GM23338 (cell line): Measurements from ENCODE around the gene TTC12. TPM values are rescaled to one million over a fixed set of nuclear protein-coding genes. Genes with fewer than 3 reads are reported as not detected.

Experiments
- ATAC-seq: fragments of 200-7000 bp; cut with Tn5 transposase; 3 replicates; pipeline ENCODE4 v1.9.1; 2020
- DNase-seq: peaks from one replicate; pipeline ENCODE4 v3.0.0-alpha.2; 2015; ENCODE audit warnings: low spot score
- H2AFZ ChIP-seq: fragments of 200-600 bp; sonication (generic); 2 replicates; pipeline ENCODE4 v1.8.0; 2016; ENCODE audit warnings: antibody characterized with exemption, mild to moderate bottlenecking, moderate library complexity
- H3F3A ChIP-seq: fragments of 200-600 bp; sonication (generic); replicated peaks from 2 replicates; pipeline ENCODE4 v1.8.0; 2017; ENCODE audit warnings: antibody characterized with exemption, mixed run types, low read depth
- H3K27ac ChIP-seq: fragments of 200-600 bp; sonication (generic); 2 replicates; pipeline ENCODE4 v1.6.1; 2016; ENCODE audit warnings: low read depth
- H3K27me3 ChIP-seq: fragments of 200-600 bp; sonication (generic); 2 replicates; pipeline ENCODE4 v1.8.0; 2016; ENCODE audit warnings: mild to moderate bottlenecking, mixed run types, moderate library complexity; ENCODE audit not compliant: insufficient read depth
- H3K36me3 ChIP-seq: fragments of 200-600 bp; sonication (generic); 2 replicates; pipeline ENCODE4 v1.8.0; 2016; ENCODE audit warnings: mild to moderate bottlenecking; ENCODE audit not compliant: insufficient read depth
- H3K4me1 ChIP-seq: fragments of 200-600 bp; sonication (generic); 2 replicates; pipeline ENCODE4 v1.8.0; 2016; ENCODE audit warnings: mild to moderate bottlenecking, moderate library complexity; ENCODE audit not compliant: insufficient read depth
- H3K4me2 ChIP-seq: fragments of 200-600 bp; sonication (generic); 2 replicates; pipeline ENCODE4 v1.7.1; 2017; ENCODE audit warnings: mixed run types
- H3K4me3 ChIP-seq: fragments of 200-600 bp; sonication (generic); 2 replicates; pipeline ENCODE4 v1.6.1; 2016; ENCODE audit warnings: mixed run types
- H3K79me2 ChIP-seq: fragments of 200-600 bp; sonication (generic); replicated peaks from 2 replicates; pipeline ENCODE4 v1.8.0; 2017; ENCODE audit warnings: mild to moderate bottlenecking; ENCODE audit not compliant: insufficient read depth
- H3K9me2 ChIP-seq: fragments of 200-600 bp; sonication (generic); 2 replicates; pipeline ENCODE4 v1.8.0; 2017; ENCODE audit not compliant: insufficient read depth
- H4K20me1 ChIP-seq: fragments of 200-600 bp; sonication (generic); replicated peaks from 2 replicates; pipeline ENCODE4 v1.8.0; 2017; ENCODE audit warnings: mild to moderate bottlenecking; ENCODE audit not compliant: insufficient read depth
- H3K27ac Mint-ChIP-seq: 2 replicates; pipeline ENCODE4 v1.8.0; 2020; ENCODE audit warnings: inconsistent platforms, mild to moderate bottlenecking, moderate library complexity, mixed read lengths
- H3K27me3 Mint-ChIP-seq: 3 replicates; pipeline ENCODE4 v1.8.0; 2022; ENCODE audit warnings: low read depth, mild to moderate bottlenecking, moderate library complexity, mixed read lengths, inconsistent platforms; ENCODE audit not compliant: insufficient read depth, poor library complexity
- H3K36me3 Mint-ChIP-seq: 3 replicates; pipeline ENCODE4 v1.8.0; 2021; ENCODE audit warnings: low read depth, mild to moderate bottlenecking, inconsistent platforms, moderate library complexity, mixed read lengths
- H3K4me1 Mint-ChIP-seq: 3 replicates; pipeline ENCODE4 v1.8.0; 2020; ENCODE audit warnings: mild to moderate bottlenecking, inconsistent platforms, mixed read lengths
- H3K4me3 Mint-ChIP-seq: 3 replicates; pipeline ENCODE4 v1.8.0; 2021; ENCODE audit warnings: moderate library complexity, mild to moderate bottlenecking, inconsistent platforms, mixed read lengths
- H3K9me3 Mint-ChIP-seq: 3 replicates; pipeline ENCODE4 v1.8.0; 2020; ENCODE audit warnings: moderate library complexity, mild to moderate bottlenecking, inconsistent platforms, mixed read lengths
- CREB1 ChIP-seq: fragments of 250-450 bp; sonication (Bioruptor Pico); IDR thresholded peaks from 2 replicates; pipeline ENCODE4 v1.5.0; 2020; ENCODE audit warnings: low read depth, mild to moderate bottlenecking, moderate library complexity
- EZH2 ChIP-seq: fragments of 200-600 bp; sonication (generic); IDR thresholded peaks from one replicate; pipeline ENCODE4 v1.8.0; 2017; ENCODE audit warnings: antibody characterized with exemption, mild to moderate bottlenecking, low read depth; ENCODE audit not compliant: unreplicated experiment
- EZH2phosphoT487 ChIP-seq: fragments of 200-600 bp; sonication (generic); IDR thresholded peaks from one replicate; pipeline ENCODE4 v1.8.1; 2018; ENCODE audit warnings: antibody characterized with exemption; ENCODE audit not compliant: unreplicated experiment
- JUNB ChIP-seq: IDR thresholded peaks from one replicate; pipeline ENCODE4 v1.6.1; 2016; ENCODE audit warnings: antibody characterized with exemption; ENCODE audit not compliant: unreplicated experiment
- POLR2AphosphoS5 ChIP-seq: IDR thresholded peaks from 2 replicates; pipeline ENCODE4 v1.6.1; 2016; ENCODE audit warnings: antibody characterized with exemption, low read depth
- STAT1 ChIP-seq: IDR thresholded peaks from one replicate; pipeline ENCODE4 v1.6.1; 2016; ENCODE audit warnings: antibody characterized with exemption; ENCODE audit not compliant: unreplicated experiment
- polyA plus RNA-seq: library from polyadenylated mRNA; unstranded; fragments of >200 nt; fragmentation: Nextera tagmentation; extraction: Ambion mirVana; gene quantifications from 2 replicates; pipeline ENCODE4 v1.2.1, GENCODE V29; 2016
- total RNA-seq: library from RNA; depleted of rRNA; stranded (reverse); fragments of >200 nt; shearing (Covaris generic); gene quantifications from 2 replicates; pipeline ENCODE4 v1.2.3, GENCODE V29; 2014
- TF ChIP-seq, protein P1 (sequence below), 2 experiments: fragments of 200-600 bp in 1 of 2; sonication (generic) in 1 of 2; conservative IDR thresholded peaks; 2 replicates each; pipeline versions ENCODE4 v1.5.1 to v1.6.1; 2016 to 2017; ENCODE audit warnings: antibody characterized with exemption in 2 of 2, low read depth in 2 of 2, mild to moderate bottlenecking in 2 of 2, moderate library complexity in 1 of 2
- TF ChIP-seq, protein P2 (sequence below): IDR thresholded peaks from one replicate; pipeline ENCODE4 v1.6.1; 2018; ENCODE audit warnings: antibody characterized with exemption; ENCODE audit not compliant: unreplicated experiment
- TF ChIP-seq, protein P3 (sequence below): IDR thresholded peaks from 2 replicates; pipeline ENCODE4 v1.6.1; 2016; ENCODE audit warnings: antibody characterized with exemption

Gene TTC12
- total and polyA plus RNA-seq, 2 experiments from 2014 or later: 3.4 to 12.5 TPM

- TF ChIP-seq, protein P1, sequence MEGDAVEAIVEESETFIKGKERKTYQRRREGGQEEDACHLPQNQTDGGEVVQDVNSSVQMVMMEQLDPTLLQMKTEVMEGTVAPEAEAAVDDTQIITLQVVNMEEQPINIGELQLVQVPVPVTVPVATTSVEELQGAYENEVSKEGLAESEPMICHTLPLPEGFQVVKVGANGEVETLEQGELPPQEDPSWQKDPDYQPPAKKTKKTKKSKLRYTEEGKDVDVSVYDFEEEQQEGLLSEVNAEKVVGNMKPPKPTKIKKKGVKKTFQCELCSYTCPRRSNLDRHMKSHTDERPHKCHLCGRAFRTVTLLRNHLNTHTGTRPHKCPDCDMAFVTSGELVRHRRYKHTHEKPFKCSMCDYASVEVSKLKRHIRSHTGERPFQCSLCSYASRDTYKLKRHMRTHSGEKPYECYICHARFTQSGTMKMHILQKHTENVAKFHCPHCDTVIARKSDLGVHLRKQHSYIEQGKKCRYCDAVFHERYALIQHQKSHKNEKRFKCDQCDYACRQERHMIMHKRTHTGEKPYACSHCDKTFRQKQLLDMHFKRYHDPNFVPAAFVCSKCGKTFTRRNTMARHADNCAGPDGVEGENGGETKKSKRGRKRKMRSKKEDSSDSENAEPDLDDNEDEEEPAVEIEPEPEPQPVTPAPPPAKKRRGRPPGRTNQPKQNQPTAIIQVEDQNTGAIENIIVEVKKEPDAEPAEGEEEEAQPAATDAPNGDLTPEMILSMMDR (conservative IDR thresholded peaks at IDR 0.05; ENCODE audit: low read depth in 2 of 2): no peak
- TF ChIP-seq POLR2AphosphoS5: no peak
Measured at GRCh38 chr11:113316256-113316655, 1.9 kb downstream of the TTC12 start (continued).

DNA sequence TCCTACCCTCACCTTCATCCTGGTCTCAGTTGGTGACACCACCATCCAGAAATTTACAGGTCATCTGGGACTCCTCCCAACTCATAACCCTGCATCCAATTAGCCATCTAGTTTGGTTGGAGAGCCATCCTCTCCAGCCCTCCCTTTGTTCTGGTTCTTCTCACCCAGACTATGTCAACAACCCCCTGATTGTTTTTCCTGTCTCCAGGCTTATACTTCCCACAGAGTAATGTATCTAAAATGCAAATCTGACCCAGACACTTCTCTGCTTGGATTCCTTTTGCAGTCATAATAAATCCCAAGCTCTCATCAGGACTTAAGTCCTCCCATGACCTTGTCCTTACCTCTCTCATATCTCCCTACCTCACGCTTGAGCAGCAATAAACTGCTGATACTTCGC lies 3.0 kb downstream of the TTC12 start:
- TF ChIP-seq, protein P2, sequence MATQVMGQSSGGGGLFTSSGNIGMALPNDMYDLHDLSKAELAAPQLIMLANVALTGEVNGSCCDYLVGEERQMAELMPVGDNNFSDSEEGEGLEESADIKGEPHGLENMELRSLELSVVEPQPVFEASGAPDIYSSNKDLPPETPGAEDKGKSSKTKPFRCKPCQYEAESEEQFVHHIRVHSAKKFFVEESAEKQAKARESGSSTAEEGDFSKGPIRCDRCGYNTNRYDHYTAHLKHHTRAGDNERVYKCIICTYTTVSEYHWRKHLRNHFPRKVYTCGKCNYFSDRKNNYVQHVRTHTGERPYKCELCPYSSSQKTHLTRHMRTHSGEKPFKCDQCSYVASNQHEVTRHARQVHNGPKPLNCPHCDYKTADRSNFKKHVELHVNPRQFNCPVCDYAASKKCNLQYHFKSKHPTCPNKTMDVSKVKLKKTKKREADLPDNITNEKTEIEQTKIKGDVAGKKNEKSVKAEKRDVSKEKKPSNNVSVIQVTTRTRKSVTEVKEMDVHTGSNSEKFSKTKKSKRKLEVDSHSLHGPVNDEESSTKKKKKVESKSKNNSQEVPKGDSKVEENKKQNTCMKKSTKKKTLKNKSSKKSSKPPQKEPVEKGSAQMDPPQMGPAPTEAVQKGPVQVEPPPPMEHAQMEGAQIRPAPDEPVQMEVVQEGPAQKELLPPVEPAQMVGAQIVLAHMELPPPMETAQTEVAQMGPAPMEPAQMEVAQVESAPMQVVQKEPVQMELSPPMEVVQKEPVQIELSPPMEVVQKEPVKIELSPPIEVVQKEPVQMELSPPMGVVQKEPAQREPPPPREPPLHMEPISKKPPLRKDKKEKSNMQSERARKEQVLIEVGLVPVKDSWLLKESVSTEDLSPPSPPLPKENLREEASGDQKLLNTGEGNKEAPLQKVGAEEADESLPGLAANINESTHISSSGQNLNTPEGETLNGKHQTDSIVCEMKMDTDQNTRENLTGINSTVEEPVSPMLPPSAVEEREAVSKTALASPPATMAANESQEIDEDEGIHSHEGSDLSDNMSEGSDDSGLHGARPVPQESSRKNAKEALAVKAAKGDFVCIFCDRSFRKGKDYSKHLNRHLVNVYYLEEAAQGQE: no peak
- TF ChIP-seq JUNB (no peak), STAT1 (no peak), CREB1 (CRISPR knock-in tag) (no peak), EZH2phosphoT487 (no peak), EZH2 (no peak)
- TF ChIP-seq, protein P3, sequence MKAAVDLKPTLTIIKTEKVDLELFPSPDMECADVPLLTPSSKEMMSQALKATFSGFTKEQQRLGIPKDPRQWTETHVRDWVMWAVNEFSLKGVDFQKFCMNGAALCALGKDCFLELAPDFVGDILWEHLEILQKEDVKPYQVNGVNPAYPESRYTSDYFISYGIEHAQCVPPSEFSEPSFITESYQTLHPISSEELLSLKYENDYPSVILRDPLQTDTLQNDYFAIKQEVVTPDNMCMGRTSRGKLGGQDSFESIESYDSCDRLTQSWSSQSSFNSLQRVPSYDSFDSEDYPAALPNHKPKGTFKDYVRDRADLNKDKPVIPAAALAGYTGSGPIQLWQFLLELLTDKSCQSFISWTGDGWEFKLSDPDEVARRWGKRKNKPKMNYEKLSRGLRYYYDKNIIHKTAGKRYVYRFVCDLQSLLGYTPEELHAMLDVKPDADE: no peak
- Mint-ChIP-seq H3K27me3 (peaks cover 2% of the 10 kb centered on the region), H3K9me3 (peaks cover 4% of the 10 kb centered on the region; the same call in 2 of the 3 replicates), H3K4me1 (peaks cover 19% of the 10 kb centered on the region), H3K27ac (no peak overlapping the region), H3K36me3 (peaks cover 15% of the 10 kb centered on the region; the same call in 2 of the 3 replicates), H3K4me3 (no peak overlapping the region)
- Histone ChIP-seq H4K20me1 (no peaks in the 10 kb centered on the region), H3K36me3 (no peaks in the 10 kb centered on the region), H3K4me3 (no peak overlapping the region), H3F3A (no peaks in the 10 kb centered on the region), H3K79me2 (no peaks in the 10 kb centered on the region), H3K4me1 (peaks cover 17% of the 10 kb centered on the region), H3K4me2 (no peak overlapping the region), H2AFZ (no peak overlapping the region), H3K27ac (no peak overlapping the region), H3K9me2 (no peaks in the 10 kb centered on the region), H3K27me3 (0 out of 2 replicates have a peak, but pooled peaks cover 6% of the 10 kb centered on the region)
- DNase-seq: no peak
- ATAC-seq: no peak
